HG03159 (cell line): ENCODE data around the gene MYBPC2.

Experiments used
- ATAC-seq: cut with Tn5 transposase; IDR thresholded peaks from one replicate; pipeline ENCODE4 v1.9.1; 2021; ENCODE audit warnings: mild to moderate bottlenecking, moderate library complexity; ENCODE audit not compliant: unreplicated experiment

The MYBPC2 gene

GRCh38 chr19:50409347-50409746 is 23.3 kb upstream of the MYBPC2 start:
- no peak for ATAC-seq

- no peak for ATAC-seq
These were observed 22.6 kb upstream of the MYBPC2 start for GRCh38 chr19:50410109-50410508.

DNA sequence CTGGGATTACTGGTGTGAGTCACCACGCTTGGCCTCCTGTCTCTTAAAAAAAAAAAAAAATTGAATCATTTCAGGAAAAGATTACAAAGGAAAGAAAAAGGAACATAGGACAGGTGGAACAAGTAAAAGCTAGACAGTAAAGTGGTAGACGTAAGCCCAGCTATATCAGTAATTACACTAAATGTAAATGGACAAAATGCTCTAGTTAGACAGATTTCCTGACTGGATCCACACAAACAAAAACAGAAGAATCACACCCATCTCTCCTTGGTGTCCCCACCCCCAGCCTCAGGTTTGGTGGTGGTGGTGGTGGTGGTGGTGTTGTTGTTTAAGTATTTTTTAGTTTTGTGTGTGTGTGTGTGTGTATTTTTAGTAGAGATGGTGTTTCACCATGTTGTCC is 20.3 kb upstream of the MYBPC2 start:
- no peak for ATAC-seq

GRCh38 chr19:50413096-50413495 is 19.6 kb upstream of the MYBPC2 start:
- no peak for ATAC-seq

DNA sequence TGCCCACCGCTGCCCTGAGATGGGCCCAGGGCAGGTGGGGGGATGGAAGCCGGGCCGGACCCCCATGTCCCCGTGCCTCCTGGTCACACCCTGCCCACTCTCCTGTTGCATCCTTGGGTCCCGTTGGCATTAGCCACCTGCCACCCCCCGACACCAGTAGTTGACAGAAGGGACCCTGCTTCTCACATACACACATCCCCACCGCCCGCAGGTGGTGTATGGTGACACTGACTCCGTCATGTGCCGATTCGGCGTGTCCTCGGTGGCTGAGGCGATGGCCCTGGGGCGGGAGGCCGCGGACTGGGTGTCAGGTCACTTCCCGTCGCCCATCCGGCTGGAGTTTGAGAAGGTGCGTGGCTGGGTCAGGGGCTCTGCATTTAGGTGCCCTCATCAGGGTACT is 19.2 kb upstream of the MYBPC2 start:
- ATAC-seq = no peak

GRCh38 chr19:50414864-50415660 is 17.6 kb upstream of the MYBPC2 start:
- peak; percentile 41 for ATAC-seq

GRCh38 chr19:50415661-50416033 is 17.0 kb upstream of the MYBPC2 start:
- peak; percentile 47 for ATAC-seq

DNA sequence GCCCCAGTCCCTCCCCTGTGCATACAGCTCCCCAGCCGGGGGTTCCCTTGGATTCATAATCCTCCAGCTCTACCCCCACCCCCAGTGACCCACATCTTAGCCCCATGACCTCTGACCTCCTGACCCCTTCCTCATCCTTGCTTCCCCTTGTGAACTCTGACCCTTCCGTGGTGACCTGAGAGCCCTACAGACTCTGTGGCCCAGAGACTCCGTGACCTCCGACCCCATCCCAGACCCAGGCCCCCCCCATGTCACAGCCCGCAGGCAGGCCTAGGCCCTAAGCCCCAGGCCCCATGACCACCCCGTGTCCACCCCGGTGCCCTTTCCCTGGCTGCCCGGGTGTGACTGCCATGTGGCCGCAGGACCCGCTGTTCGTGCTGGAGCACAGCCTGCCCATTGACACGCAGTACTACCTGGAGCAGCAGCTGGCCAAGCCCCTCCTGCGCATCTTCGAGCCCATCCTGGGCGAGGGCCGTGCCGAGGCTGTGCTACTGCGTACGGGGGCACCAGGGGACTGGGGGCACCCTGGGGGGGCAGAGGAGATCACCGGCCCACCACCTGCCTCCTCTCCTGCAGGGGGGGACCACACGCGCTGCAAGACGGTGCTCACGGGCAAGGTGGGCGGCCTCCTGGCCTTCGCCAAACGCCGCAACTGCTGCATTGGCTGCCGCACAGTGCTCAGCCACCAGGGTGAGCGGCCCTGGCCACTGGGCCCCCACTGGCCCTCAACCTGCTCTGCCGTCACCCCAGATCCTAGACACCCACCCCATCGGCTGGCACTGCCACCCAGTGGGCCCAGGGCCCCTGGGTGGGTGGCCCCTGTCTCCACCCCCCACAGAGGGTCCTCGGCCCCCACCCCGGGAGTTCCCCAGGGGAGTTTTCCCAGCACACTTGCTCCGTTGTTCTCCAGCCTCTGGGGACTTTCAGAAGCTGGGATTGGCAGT is 16.4 kb upstream of the MYBPC2 start:
- no peak for ATAC-seq

DNA sequence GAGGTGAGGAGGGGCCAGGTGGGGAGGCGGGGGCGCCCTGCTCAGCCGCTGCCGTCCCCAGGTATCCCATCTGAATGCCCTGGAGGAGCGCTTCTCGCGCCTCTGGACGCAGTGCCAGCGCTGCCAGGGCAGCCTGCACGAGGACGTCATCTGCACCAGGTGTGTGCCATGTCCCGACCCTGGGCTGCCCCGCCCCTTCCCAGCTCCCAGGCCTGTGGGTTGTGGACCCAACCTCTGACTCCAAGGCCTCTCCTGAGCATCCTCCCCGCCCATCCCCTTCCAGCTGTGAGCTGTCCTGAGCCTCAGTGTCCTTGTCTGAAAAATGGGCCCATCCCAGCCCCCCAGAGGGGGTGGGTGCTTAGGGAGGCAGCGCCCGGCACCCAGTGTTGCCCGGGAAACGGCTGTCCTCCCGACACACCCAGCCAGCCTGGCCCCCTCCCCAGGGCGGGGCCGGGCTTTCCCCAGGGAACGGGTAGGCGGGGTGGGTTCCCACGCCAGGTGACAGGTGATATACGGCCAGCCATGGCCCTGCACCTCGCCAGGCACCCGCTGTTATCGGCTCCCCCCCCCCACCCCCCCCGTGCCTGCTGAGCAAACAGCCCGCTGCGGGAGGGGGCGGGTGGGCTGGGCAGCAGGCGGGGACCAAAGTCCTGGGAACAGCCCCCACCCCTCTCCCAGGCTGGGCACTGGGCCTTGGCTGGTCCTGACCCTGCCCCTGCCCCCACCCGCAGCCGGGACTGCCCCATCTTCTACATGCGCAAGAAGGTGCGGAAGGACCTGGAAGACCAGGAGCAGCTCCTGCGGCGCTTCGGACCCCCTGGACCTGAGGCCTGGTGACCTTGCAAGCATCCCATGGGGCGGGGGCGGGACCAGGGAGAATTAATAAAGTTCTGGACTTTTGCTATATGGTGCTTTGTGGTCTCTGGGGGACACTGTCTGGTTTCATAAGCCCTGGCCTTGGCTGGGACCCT is 15.3 kb upstream of the MYBPC2 start:
- ATAC-seq = no peak

DNA sequence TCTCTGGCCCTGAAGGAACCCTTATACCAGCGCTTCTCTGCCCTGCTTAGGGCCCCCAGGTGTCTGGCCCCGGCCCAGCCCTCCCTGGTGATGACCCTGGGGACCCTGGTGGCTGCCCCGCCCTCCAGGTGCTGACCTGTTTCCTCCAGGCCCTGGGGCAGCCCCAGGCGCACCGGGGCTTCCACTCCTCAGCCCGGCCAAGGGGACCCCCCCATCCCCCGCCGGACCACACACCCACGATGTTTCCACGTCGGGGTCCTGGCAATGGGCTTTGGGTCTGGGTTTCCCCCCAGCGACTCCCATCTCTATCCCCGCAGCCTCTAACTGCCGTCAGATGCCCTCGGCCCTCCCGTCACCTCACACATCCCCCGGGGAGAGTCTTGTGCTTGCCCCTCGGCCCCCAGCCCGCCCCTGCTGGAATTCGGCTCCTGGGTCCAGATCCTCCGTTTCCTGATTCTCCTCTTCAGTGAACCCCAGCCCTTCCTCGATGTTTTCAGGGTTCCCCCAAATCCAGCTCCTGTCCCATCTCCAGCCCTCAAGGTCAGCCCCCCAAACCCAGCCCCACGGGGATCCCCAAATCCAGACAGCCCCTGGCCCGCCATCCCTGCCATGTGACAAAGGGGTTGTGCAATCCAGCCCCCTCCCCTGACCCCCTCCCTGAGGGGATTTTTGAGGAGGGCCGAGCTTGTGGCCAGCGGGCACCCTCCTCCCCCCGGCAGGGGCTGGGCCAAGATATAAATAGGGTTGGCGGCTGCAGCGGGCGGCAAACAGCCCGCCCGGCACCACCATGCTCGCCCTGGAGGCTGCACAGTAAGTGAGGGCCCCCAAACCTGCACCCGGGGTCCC is 14.3 kb upstream of the MYBPC2 start, which contains the start of gene SPIB:
Gene SPIB (plus strand): TSS at position 763 of the 846 bp plus-strand sequence. CDS start 25 bp downstream, at position 788.
- no peak for ATAC-seq

GRCh38 chr19:50419022-50419579 is 13.6 kb upstream of the MYBPC2 start:
- ATAC-seq = no peak

- no peak for ATAC-seq
These were observed 13.1 kb upstream of the MYBPC2 start for GRCh38 chr19:50419580-50420035.

- ATAC-seq = no peak
These were observed 12.6 kb upstream of the MYBPC2 start for GRCh38 chr19:50420127-50420526.

DNA sequence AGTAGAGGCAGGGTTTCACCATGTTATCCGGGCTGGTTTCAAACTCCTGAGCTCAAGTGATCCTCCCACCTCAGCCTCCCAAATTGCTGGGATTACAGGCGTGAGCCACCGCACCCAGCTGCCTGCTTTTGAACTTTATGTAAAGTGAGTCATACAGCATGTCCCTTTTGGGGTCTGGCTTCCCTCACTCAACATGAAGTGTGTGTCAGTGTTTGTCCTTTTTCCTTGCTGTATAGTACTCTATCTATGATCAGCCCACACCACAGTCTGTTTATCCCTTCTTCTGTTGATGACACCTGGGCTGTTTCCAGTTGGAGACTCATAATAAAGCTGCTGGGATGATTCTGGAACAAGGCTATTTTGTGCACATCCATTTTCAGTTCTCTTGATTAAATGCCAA is 11.9 kb upstream of the MYBPC2 start:
- no peak for ATAC-seq

- no peak for ATAC-seq
These were observed 10.1 kb upstream of the MYBPC2 start for GRCh38 chr19:50422397-50423278.

- no peak for ATAC-seq
These were observed 9.2 kb upstream of the MYBPC2 start for GRCh38 chr19:50423279-50424113.

- no peak for ATAC-seq
These were observed 7.1 kb upstream of the MYBPC2 start for GRCh38 chr19:50425581-50425980.
